Liver (tissue), 3 donors: ENCODE measurements around the gene PER2.

ENCODE experiments used
- EGR1 ChIP-seq, 2 donors: IDR thresholded peaks; 2 replicates each; pipeline ENCODE4 v1.6.1; 2016 to 2018; ENCODE audit warnings: antibody characterized with exemption in 2 of 2, low read depth in 2 of 2
- FOXA2 ChIP-seq: IDR thresholded peaks from 2 replicates; pipeline ENCODE4 v1.6.1; 2016; ENCODE audit warnings: antibody characterized with exemption
- GABPA ChIP-seq, 2 donors: IDR thresholded peaks in 1 of 2; conservative IDR thresholded peaks in 1 of 2; 2 replicates each; pipeline ENCODE4 v1.6.1; 2016; ENCODE audit warnings: antibody characterized with exemption in 2 of 2, mild to moderate bottlenecking in 1 of 2, moderate library complexity in 1 of 2
- RAD21 ChIP-seq, 2 donors: IDR thresholded peaks; 2 replicates each; pipeline ENCODE4 v1.6.1; 2016; ENCODE audit warnings: antibody characterized with exemption in 2 of 2, mild to moderate bottlenecking in 2 of 2
- SP1 ChIP-seq: IDR thresholded peaks from 2 replicates; pipeline ENCODE4 v1.6.1; 2018; ENCODE audit warnings: antibody characterized with exemption, mild to moderate bottlenecking
- TAF1 ChIP-seq: conservative IDR thresholded peaks from 2 replicates; pipeline ENCODE4 v1.6.1; 2016; ENCODE audit warnings: antibody characterized with exemption, mild to moderate bottlenecking
- YY1 ChIP-seq: IDR thresholded peaks from 2 replicates; pipeline ENCODE4 v1.6.1; 2016; ENCODE audit warnings: antibody characterized with exemption, mild to moderate bottlenecking
- TF ChIP-seq, protein P1 (sequence below): fragments of 150-350 bp; IDR thresholded peaks from 2 replicates; pipeline ENCODE4 v1.5.1; 2017; ENCODE audit warnings: improper control_type of control experiment, low read depth, low read length; ENCODE audit not compliant: missing input control
- TF ChIP-seq, protein P2 (sequence below): IDR thresholded peaks from 2 replicates; pipeline ENCODE4 v1.6.1; 2016; ENCODE audit warnings: antibody characterized with exemption
- TF ChIP-seq, protein P3 (sequence below): IDR thresholded peaks from 2 replicates; pipeline ENCODE4 v1.6.1; 2016; ENCODE audit warnings: antibody characterized with exemption, mild to moderate bottlenecking
- TF ChIP-seq, protein P4 (sequence below): IDR thresholded peaks from 2 replicates; pipeline ENCODE4 v1.6.1; 2016; ENCODE audit warnings: antibody characterized with exemption
- donor health status: healthy.
- donor health status: healthy.

DNA sequence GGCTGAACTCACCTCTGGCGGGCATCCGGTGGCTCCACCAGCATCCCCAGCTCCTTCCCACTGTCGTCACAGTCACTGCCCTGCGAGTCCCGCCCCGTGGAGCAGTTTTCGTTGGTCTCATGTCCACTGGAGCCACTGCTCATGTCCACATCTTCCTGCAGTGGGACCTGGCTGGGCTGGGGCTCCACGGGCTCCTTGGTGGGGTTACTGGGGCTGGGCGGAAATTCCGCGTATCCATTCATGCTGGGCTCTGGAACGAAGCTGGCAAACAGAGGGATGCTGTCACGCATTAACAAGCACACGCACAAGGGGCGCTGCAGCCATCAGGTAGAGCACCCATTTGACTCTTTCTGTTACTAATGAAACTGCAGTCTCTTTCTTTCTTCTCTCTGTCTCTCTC, 10.7 kb downstream of the PER2 start:
- TF ChIP-seq, protein P1, sequence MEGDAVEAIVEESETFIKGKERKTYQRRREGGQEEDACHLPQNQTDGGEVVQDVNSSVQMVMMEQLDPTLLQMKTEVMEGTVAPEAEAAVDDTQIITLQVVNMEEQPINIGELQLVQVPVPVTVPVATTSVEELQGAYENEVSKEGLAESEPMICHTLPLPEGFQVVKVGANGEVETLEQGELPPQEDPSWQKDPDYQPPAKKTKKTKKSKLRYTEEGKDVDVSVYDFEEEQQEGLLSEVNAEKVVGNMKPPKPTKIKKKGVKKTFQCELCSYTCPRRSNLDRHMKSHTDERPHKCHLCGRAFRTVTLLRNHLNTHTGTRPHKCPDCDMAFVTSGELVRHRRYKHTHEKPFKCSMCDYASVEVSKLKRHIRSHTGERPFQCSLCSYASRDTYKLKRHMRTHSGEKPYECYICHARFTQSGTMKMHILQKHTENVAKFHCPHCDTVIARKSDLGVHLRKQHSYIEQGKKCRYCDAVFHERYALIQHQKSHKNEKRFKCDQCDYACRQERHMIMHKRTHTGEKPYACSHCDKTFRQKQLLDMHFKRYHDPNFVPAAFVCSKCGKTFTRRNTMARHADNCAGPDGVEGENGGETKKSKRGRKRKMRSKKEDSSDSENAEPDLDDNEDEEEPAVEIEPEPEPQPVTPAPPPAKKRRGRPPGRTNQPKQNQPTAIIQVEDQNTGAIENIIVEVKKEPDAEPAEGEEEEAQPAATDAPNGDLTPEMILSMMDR = no peak
- no peak for TF ChIP-seq RAD21 (IDR thresholded peaks at IDR 0.05)
- no peak for TF ChIP-seq FOXA2
- TF ChIP-seq, protein P2, sequence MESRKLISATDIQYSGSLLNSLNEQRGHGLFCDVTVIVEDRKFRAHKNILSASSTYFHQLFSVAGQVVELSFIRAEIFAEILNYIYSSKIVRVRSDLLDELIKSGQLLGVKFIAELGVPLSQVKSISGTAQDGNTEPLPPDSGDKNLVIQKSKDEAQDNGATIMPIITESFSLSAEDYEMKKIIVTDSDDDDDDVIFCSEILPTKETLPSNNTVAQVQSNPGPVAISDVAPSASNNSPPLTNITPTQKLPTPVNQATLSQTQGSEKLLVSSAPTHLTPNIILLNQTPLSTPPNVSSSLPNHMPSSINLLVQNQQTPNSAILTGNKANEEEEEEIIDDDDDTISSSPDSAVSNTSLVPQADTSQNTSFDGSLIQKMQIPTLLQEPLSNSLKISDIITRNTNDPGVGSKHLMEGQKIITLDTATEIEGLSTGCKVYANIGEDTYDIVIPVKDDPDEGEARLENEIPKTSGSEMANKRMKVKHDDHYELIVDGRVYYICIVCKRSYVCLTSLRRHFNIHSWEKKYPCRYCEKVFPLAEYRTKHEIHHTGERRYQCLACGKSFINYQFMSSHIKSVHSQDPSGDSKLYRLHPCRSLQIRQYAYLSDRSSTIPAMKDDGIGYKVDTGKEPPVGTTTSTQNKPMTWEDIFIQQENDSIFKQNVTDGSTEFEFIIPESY = no peak
- no peak for TF ChIP-seq YY1
- TF ChIP-seq GABPA (IDR thresholded peaks at IDR 0.05 in 1 of 2, conservative IDR thresholded peaks at IDR 0.05 in 1 of 2) = no peak
- TF ChIP-seq EGR1 (IDR thresholded peaks at IDR 0.05; ENCODE audit: low read depth in 2 of 2) = no peak
- no peak for TF ChIP-seq SP1
- TF ChIP-seq, protein P3, sequence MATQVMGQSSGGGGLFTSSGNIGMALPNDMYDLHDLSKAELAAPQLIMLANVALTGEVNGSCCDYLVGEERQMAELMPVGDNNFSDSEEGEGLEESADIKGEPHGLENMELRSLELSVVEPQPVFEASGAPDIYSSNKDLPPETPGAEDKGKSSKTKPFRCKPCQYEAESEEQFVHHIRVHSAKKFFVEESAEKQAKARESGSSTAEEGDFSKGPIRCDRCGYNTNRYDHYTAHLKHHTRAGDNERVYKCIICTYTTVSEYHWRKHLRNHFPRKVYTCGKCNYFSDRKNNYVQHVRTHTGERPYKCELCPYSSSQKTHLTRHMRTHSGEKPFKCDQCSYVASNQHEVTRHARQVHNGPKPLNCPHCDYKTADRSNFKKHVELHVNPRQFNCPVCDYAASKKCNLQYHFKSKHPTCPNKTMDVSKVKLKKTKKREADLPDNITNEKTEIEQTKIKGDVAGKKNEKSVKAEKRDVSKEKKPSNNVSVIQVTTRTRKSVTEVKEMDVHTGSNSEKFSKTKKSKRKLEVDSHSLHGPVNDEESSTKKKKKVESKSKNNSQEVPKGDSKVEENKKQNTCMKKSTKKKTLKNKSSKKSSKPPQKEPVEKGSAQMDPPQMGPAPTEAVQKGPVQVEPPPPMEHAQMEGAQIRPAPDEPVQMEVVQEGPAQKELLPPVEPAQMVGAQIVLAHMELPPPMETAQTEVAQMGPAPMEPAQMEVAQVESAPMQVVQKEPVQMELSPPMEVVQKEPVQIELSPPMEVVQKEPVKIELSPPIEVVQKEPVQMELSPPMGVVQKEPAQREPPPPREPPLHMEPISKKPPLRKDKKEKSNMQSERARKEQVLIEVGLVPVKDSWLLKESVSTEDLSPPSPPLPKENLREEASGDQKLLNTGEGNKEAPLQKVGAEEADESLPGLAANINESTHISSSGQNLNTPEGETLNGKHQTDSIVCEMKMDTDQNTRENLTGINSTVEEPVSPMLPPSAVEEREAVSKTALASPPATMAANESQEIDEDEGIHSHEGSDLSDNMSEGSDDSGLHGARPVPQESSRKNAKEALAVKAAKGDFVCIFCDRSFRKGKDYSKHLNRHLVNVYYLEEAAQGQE = no peak
- no peak for TF ChIP-seq TAF1
- TF ChIP-seq, protein P4, sequence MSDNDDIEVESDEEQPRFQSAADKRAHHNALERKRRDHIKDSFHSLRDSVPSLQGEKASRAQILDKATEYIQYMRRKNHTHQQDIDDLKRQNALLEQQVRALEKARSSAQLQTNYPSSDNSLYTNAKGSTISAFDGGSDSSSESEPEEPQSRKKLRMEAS = no peak
